ENCODE data around the gene ORAI3. TPM values are rescaled to one million over a fixed set of nuclear protein-coding genes. Genes with fewer than 3 reads are reported as not detected.
A peak's percentile ranks its signal among the peaks of the same experiment; 100 is the strongest.

Gene ORAI3
- polyA plus RNA-seq, 4 donors, result 18.9 to 24.1 (median 20.3) TPM

- DNase-seq (ENCODE audit: low read depth in 4 of 4, low spot score in 3 of 4), result no peak
Measured at GRCh38 chr16:30966033-30966619, 17.3 kb downstream of the ORAI3 start.

GRCh38 chr16:30967795-30968194 lies 18.9 kb downstream of the ORAI3 start:
- no peak for DNase-seq (ENCODE audit: low read depth in 4 of 4, low spot score in 3 of 4)

GRCh38 chr16:30969246-30969842 lies 20.5 kb downstream of the ORAI3 start:
- DNase-seq (ENCODE audit: low read depth in 4 of 4, low spot score in 3 of 4), result no peak

- no peak for DNase-seq (ENCODE audit: low read depth in 4 of 4, low spot score in 3 of 4)
Measured at GRCh38 chr16:30971298-30971697, 22.4 kb downstream of the ORAI3 start.

- DNase-seq (ENCODE audit: low read depth in 4 of 4, low spot score in 3 of 4), result no peak
Measured at GRCh38 chr16:30972872-30973271, 24.0 kb downstream of the ORAI3 start.

GRCh38 chr16:30974348-30974747 lies 25.5 kb downstream of the ORAI3 start:
- no peak for DNase-seq (ENCODE audit: low read depth in 4 of 4, low spot score in 3 of 4)

- no peak for DNase-seq (ENCODE audit: low read depth in 4 of 4, low spot score in 3 of 4)
Measured at GRCh38 chr16:30976486-30976885, 27.6 kb downstream of the ORAI3 start.

GRCh38 chr16:30977502-30977901 lies 28.6 kb downstream of the ORAI3 start:
- DNase-seq (ENCODE audit: low read depth in 4 of 4, low spot score in 3 of 4), result no peak

GRCh38 chr16:30979170-30980022 lies 30.5 kb downstream of the ORAI3 start:
- no peak for DNase-seq (ENCODE audit: low read depth in 4 of 4, low spot score in 3 of 4)

- DNase-seq (ENCODE audit: low read depth in 4 of 4, low spot score in 3 of 4), result no peak
Measured at GRCh38 chr16:30980023-30980371, 31.1 kb downstream of the ORAI3 start.

- DNase-seq (ENCODE audit: low read depth in 4 of 4, low spot score in 3 of 4), result no peak
Measured at GRCh38 chr16:30980434-30980833, 31.6 kb downstream of the ORAI3 start.

GRCh38 chr16:30980959-30981358 lies 32.1 kb downstream of the ORAI3 start:
- no peak for DNase-seq (ENCODE audit: low read depth in 4 of 4, low spot score in 3 of 4)

- no peak for DNase-seq (ENCODE audit: low read depth in 4 of 4, low spot score in 3 of 4)
Measured at GRCh38 chr16:30982548-30983288, 33.9 kb downstream of the ORAI3 start.

- DNase-seq (ENCODE audit: low read depth in 4 of 4, low spot score in 3 of 4), result no peak
Measured at GRCh38 chr16:30983289-30983889, 34.5 kb downstream of the ORAI3 start.

GRCh38 chr16:30983898-30984610 lies 35.2 kb downstream of the ORAI3 start:
- DNase-seq (ENCODE audit: low read depth in 4 of 4, low spot score in 3 of 4), result no peak

- DNase-seq (ENCODE audit: low read depth in 4 of 4, low spot score in 3 of 4), result peak; percentile 50 to 77 (median 64)
Measured at GRCh38 chr16:30984669-30985400, 36.0 kb downstream of the ORAI3 start, which contains the start of gene HSD3B7. Gene HSD3B7, plus strand, starts transcription at chr16:30985207. Its CDS starts 452 bp downstream, at chr16:30985659.

GRCh38 chr16:30985401-30986128 lies 36.7 kb downstream of the ORAI3 start:
- DNase-seq (ENCODE audit: low read depth in 4 of 4, low spot score in 3 of 4), result peak in 3 of 4 donors; percentile 25 to 42 (median 35)

- DNase-seq (ENCODE audit: low read depth in 4 of 4, low spot score in 3 of 4), result no peak
Measured at GRCh38 chr16:30986129-30986991, 37.5 kb downstream of the ORAI3 start.
